ENCODE measurements around the gene SMIM9.
"Not testable (repeated sequence)": the region's sequence is repeated elsewhere in the genome, so short reads cannot be mapped to it uniquely, and the experiment has no call there.

SMIM9 gene

DNA sequence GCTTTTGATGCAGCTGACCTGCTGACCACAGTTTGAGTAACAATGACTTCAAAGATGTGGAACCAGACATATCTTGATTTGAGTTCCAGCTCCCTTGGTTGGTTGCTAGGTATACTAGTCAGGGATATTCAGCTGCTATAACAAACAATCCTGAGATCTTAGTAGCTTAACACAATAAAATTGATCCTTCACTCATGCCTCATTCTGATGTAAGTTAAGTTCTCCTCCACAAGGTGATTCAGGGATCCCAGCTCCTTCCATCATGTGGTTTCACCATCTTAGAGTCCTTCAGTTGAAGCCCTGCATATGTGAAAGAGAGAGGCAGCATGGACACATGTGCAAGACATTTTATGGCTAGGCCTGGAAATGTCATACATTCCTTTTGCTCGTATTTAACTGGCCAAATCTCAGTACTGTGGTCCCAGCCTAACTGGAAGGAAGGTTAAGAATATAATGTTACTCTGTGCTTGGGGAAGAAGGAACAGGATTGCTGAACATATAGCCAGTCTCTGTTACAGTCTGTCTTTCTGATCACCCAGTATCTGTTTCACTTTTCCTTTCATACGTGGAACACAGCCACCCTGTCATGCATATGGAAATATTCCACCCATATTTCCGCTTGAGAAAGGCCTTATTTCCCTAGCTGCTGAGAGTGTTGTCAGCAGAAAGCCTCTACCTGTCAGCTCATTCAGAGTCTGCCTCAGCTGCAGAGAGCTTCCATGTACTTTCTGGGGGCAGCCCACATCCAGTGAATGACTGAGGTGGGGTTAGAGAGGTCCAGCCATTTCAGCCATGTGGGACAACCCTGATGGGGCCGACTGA lies 7.1 kb downstream of the SMIM9 start:
- no peak overlapping the region for H2BK120ac ChIP-seq (ENCODE audit: low read depth, low read length)
- DNase-seq (ENCODE audit: low spot score), result no peak
- no peak overlapping the region for H3K4ac ChIP-seq (ENCODE audit: low read length)
- H2BK12ac ChIP-seq (ENCODE audit: low read length), result no peak overlapping the region
- H4K91ac ChIP-seq (ENCODE audit: low read depth, low read length, poor library complexity), result no peak overlapping the region
- no peak overlapping the region for H2AK5ac ChIP-seq (ENCODE audit: low read depth, low read length)
- H3K9me3 ChIP-seq (replicated peaks in 1 of 2; ENCODE audit: control insufficient read depth in 2 of 2, insufficient read depth in 1 of 2, low read depth in 1 of 2, low read length in 2 of 2), result no peaks in the 10 kb centered on the region
- no peak overlapping the region for H3K23ac ChIP-seq (ENCODE audit: low read depth, low read length, poor library complexity)
- no peak overlapping the region for H2BK5ac ChIP-seq (ENCODE audit: low read length)
- no peak overlapping the region for H3K9ac ChIP-seq (ENCODE audit: low read depth, low read length, poor library complexity)
- H3K4me1 ChIP-seq (ENCODE audit: control insufficient read depth in 2 of 2, insufficient read depth in 1 of 2, low read depth in 1 of 2, low read length in 2 of 2), result no peaks in the 10 kb centered on the region
- no peak overlapping the region for H2BK15ac ChIP-seq (ENCODE audit: low read length)
- no peak overlapping the region for H3K27ac ChIP-seq (replicated peaks; ENCODE audit: low read length)
- no peaks in the 10 kb centered on the region for H3K36me3 ChIP-seq (replicated peaks in 1 of 2; ENCODE audit: control insufficient read depth in 2 of 2, insufficient read depth in 2 of 2, low read length in 2 of 2)
- H2AFZ ChIP-seq (ENCODE audit: low read length), result no peak overlapping the region
- H3K14ac ChIP-seq (ENCODE audit: low read length), result no peak overlapping the region
- no peak overlapping the region for H3K4me2 ChIP-seq (ENCODE audit: insufficient read depth, low read length, poor library complexity, severe bottlenecking)
- H3K27me3 ChIP-seq (ENCODE audit: control insufficient read depth in 3 of 3, insufficient read depth in 3 of 3, low read depth in 1 of 3, low read length in 3 of 3), result peaks cover 0 to 41% (median 0%) of the 10 kb centered on the region in 3 experiments
- no peak overlapping the region for H4K8ac ChIP-seq (ENCODE audit: low read depth, low read length)
- no peak overlapping the region for H3K18ac ChIP-seq (ENCODE audit: low read length)
- H3K4me3 ChIP-seq (ENCODE audit: low read length in 2 of 2), result no peak overlapping the region
- H3K79me1 ChIP-seq (ENCODE audit: low read depth, low read length), result no peaks in the 10 kb centered on the region
- WGBS, 2 donors (ENCODE audit: extremely low coverage in 2 of 2, insufficient read length in 2 of 2, insufficient replicate concordance in 1 of 2), result no CpG with 5 or more reads among the region's 4 CpGs

DNA sequence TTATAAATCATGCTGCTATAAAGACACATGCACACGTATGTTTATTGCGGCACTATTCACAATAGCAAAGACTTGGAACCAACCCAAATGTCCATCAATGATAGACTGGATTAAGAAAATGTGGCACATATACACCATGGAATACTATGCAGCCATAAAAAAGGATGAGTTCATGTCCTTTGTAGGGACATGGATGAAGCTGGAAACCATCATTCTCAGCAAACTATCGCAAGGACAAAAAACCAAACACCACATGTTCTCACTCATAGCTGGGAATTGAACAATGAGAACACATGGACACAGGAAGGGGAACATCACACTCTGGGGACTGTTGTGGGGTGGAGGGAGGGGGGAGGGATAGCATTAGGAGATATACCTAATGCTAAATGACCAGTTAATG lies 8.9 kb downstream of the SMIM9 start:
- not testable (repeated sequence) for H3K9ac ChIP-seq (ENCODE audit: low read depth, low read length, poor library complexity); H3K79me1 ChIP-seq (ENCODE audit: low read depth, low read length); DNase-seq (ENCODE audit: low spot score); H3K4me1 ChIP-seq (ENCODE audit: control insufficient read depth in 2 of 2, insufficient read depth in 1 of 2, low read depth in 1 of 2, low read length in 2 of 2); H4K91ac ChIP-seq (ENCODE audit: low read depth, low read length, poor library complexity); H2BK15ac ChIP-seq (ENCODE audit: low read length); H3K4ac ChIP-seq (ENCODE audit: low read length); H2BK120ac ChIP-seq (ENCODE audit: low read depth, low read length); H3K4me2 ChIP-seq (ENCODE audit: insufficient read depth, low read length, poor library complexity, severe bottlenecking); H3K27ac ChIP-seq (replicated peaks; ENCODE audit: low read length); H3K18ac ChIP-seq (ENCODE audit: low read length); H3K9me3 ChIP-seq (replicated peaks in 1 of 2; ENCODE audit: control insufficient read depth in 2 of 2, insufficient read depth in 1 of 2, low read depth in 1 of 2, low read length in 2 of 2); H2AFZ ChIP-seq (ENCODE audit: low read length); H3K36me3 ChIP-seq (replicated peaks in 1 of 2; ENCODE audit: control insufficient read depth in 2 of 2, insufficient read depth in 2 of 2, low read length in 2 of 2); H2AK5ac ChIP-seq (ENCODE audit: low read depth, low read length); H3K23ac ChIP-seq (ENCODE audit: low read depth, low read length, poor library complexity); H3K4me3 ChIP-seq (ENCODE audit: low read length in 2 of 2); H2BK12ac ChIP-seq (ENCODE audit: low read length); H4K8ac ChIP-seq (ENCODE audit: low read depth, low read length); H3K14ac ChIP-seq (ENCODE audit: low read length); H2BK5ac ChIP-seq (ENCODE audit: low read length)
- WGBS, 2 donors (ENCODE audit: extremely low coverage in 2 of 2, insufficient read length in 2 of 2, insufficient replicate concordance in 1 of 2), result no CpG with 5 or more reads among the region's 3 CpGs
- H3K27me3 ChIP-seq (ENCODE audit: control insufficient read depth in 3 of 3, insufficient read depth in 3 of 3, low read depth in 1 of 3, low read length in 3 of 3), result peaks cover 0 to 35% (median 0%) of the 10 kb centered on the region in 3 experiments

DNA sequence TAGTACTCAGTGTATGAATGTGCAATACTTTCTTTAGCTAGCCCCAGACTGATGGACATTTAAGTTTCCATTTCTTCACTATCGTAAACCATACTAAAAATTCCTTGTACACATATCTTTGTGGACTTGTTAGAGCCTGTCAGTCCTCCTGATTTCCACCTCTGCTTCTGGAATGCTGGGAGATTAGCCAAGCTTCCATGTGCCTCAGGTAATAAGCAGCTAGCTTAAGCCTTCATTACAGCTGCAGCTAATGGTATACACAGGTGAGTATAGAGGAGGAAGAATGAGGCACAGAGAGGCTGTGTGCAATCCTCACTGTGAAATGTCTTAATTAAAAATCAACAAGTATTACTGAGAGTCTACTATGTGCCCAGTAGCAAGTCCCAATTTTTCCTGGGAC lies 9.8 kb downstream of the SMIM9 start:
- DNase-seq (ENCODE audit: low spot score), result no peak
- H2BK5ac ChIP-seq (ENCODE audit: low read length), result no peak overlapping the region
- peaks cover 0 to 32% (median 0%) of the 10 kb centered on the region in 3 experiments for H3K27me3 ChIP-seq (ENCODE audit: control insufficient read depth in 3 of 3, insufficient read depth in 3 of 3, low read depth in 1 of 3, low read length in 3 of 3)
- no peak overlapping the region for H3K9ac ChIP-seq (ENCODE audit: low read depth, low read length, poor library complexity)
- H2BK12ac ChIP-seq (ENCODE audit: low read length), result no peak overlapping the region
- no peak overlapping the region for H3K14ac ChIP-seq (ENCODE audit: low read length)
- no peak overlapping the region for H3K4me2 ChIP-seq (ENCODE audit: insufficient read depth, low read length, poor library complexity, severe bottlenecking)
- H2BK15ac ChIP-seq (ENCODE audit: low read length), result no peak overlapping the region
- no CpG with 5 or more reads among the region's 1 CpG for WGBS, 2 donors (ENCODE audit: extremely low coverage in 2 of 2, insufficient read length in 2 of 2, insufficient replicate concordance in 1 of 2)
- H3K9me3 ChIP-seq (replicated peaks in 1 of 2; ENCODE audit: control insufficient read depth in 2 of 2, insufficient read depth in 1 of 2, low read depth in 1 of 2, low read length in 2 of 2), result no peaks in the 10 kb centered on the region
- H3K36me3 ChIP-seq (replicated peaks in 1 of 2; ENCODE audit: control insufficient read depth in 2 of 2, insufficient read depth in 2 of 2, low read length in 2 of 2), result no peaks in the 10 kb centered on the region
- no peak overlapping the region for H3K23ac ChIP-seq (ENCODE audit: low read depth, low read length, poor library complexity)
- H2AK5ac ChIP-seq (ENCODE audit: low read depth, low read length), result no peak overlapping the region
- H3K18ac ChIP-seq (ENCODE audit: low read length), result no peak overlapping the region
- H2BK120ac ChIP-seq (ENCODE audit: low read depth, low read length), result no peak overlapping the region
- no peak overlapping the region for H4K8ac ChIP-seq (ENCODE audit: low read depth, low read length)
- no peak overlapping the region for H4K91ac ChIP-seq (ENCODE audit: low read depth, low read length, poor library complexity)
- H3K4ac ChIP-seq (ENCODE audit: low read length), result no peak overlapping the region
- H2AFZ ChIP-seq (ENCODE audit: low read length), result no peak overlapping the region
- H3K4me3 ChIP-seq (ENCODE audit: low read length in 2 of 2), result no peak overlapping the region
- no peaks in the 10 kb centered on the region for H3K79me1 ChIP-seq (ENCODE audit: low read depth, low read length)
- no peak overlapping the region for H3K27ac ChIP-seq (replicated peaks; ENCODE audit: low read length)
- peaks cover 0 to 3% of the 10 kb centered on the region in 2 donors for H3K4me1 ChIP-seq (ENCODE audit: control insufficient read depth in 2 of 2, insufficient read depth in 1 of 2, low read depth in 1 of 2, low read length in 2 of 2)

DNA sequence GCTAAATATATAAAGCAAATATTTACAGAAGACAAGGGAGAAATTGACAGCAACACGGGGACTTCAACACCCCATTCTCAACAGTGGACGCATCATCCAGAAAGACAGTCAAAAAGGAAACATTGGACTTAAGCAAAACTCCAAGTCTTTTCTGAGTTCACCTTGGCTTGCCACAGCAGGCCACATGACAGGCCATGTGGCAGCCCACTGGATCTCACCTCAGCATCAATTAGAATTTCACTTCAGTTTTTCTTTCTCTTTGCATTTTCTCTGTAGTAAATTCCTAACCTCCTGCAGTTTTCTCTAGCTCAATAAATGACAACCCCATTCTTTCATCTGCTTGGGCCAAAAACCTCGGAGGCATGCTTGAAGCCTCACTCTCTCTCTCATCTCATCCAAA lies 12.4 kb downstream of the SMIM9 start:
- no peak overlapping the region for H3K23ac ChIP-seq (ENCODE audit: low read depth, low read length, poor library complexity)
- no peak overlapping the region for H2AK5ac ChIP-seq (ENCODE audit: low read depth, low read length)
- peaks cover 0 to 19% (median 0%) of the 10 kb centered on the region in 3 experiments for H3K27me3 ChIP-seq (ENCODE audit: control insufficient read depth in 3 of 3, insufficient read depth in 3 of 3, low read depth in 1 of 3, low read length in 3 of 3)
- no peaks in the 10 kb centered on the region for H3K9me3 ChIP-seq (replicated peaks in 1 of 2; ENCODE audit: control insufficient read depth in 2 of 2, insufficient read depth in 1 of 2, low read depth in 1 of 2, low read length in 2 of 2)
- H4K91ac ChIP-seq (ENCODE audit: low read depth, low read length, poor library complexity), result no peak overlapping the region
- H3K27ac ChIP-seq (replicated peaks; ENCODE audit: low read length), result no peak overlapping the region
- no peak for DNase-seq (ENCODE audit: low spot score)
- no peak overlapping the region for H3K4me2 ChIP-seq (ENCODE audit: insufficient read depth, low read length, poor library complexity, severe bottlenecking)
- no peak overlapping the region for H3K4ac ChIP-seq (ENCODE audit: low read length)
- H2BK12ac ChIP-seq (ENCODE audit: low read length), result no peak overlapping the region
- H2AFZ ChIP-seq (ENCODE audit: low read length), result no peak overlapping the region
- H3K4me3 ChIP-seq (ENCODE audit: low read length in 2 of 2), result no peak overlapping the region
- H4K8ac ChIP-seq (ENCODE audit: low read depth, low read length), result no peak overlapping the region
- no peaks in the 10 kb centered on the region for H3K79me1 ChIP-seq (ENCODE audit: low read depth, low read length)
- no peak overlapping the region for H3K9ac ChIP-seq (ENCODE audit: low read depth, low read length, poor library complexity)
- no peaks in the 10 kb centered on the region for H3K36me3 ChIP-seq (replicated peaks in 1 of 2; ENCODE audit: control insufficient read depth in 2 of 2, insufficient read depth in 2 of 2, low read length in 2 of 2)
- no peak overlapping the region for H3K14ac ChIP-seq (ENCODE audit: low read length)
- no peak overlapping the region for H2BK15ac ChIP-seq (ENCODE audit: low read length)
- no peak overlapping the region for H2BK120ac ChIP-seq (ENCODE audit: low read depth, low read length)
- no peak overlapping the region for H2BK5ac ChIP-seq (ENCODE audit: low read length)
- H3K4me1 ChIP-seq (ENCODE audit: control insufficient read depth in 2 of 2, insufficient read depth in 1 of 2, low read depth in 1 of 2, low read length in 2 of 2), result peaks cover 0 to 3% of the 10 kb centered on the region in 2 donors
- no CpG with 5 or more reads among the region's 3 CpGs for WGBS, 2 donors (ENCODE audit: extremely low coverage in 2 of 2, insufficient read length in 2 of 2, insufficient replicate concordance in 1 of 2)
- H3K18ac ChIP-seq (ENCODE audit: low read length), result no peak overlapping the region

All from neuronal stem cell (in vitro differentiated cells).